ENCODE measurements around the gene ALDH3B2. TPM values are rescaled to one million over a fixed set of nuclear protein-coding genes. Genes with fewer than 3 reads are reported as not detected.

Gene ALDH3B2
- total RNA-seq, 3 donors from 2014 or later = 0.32 to 62.3 (median 44.1) TPM

DNA sequence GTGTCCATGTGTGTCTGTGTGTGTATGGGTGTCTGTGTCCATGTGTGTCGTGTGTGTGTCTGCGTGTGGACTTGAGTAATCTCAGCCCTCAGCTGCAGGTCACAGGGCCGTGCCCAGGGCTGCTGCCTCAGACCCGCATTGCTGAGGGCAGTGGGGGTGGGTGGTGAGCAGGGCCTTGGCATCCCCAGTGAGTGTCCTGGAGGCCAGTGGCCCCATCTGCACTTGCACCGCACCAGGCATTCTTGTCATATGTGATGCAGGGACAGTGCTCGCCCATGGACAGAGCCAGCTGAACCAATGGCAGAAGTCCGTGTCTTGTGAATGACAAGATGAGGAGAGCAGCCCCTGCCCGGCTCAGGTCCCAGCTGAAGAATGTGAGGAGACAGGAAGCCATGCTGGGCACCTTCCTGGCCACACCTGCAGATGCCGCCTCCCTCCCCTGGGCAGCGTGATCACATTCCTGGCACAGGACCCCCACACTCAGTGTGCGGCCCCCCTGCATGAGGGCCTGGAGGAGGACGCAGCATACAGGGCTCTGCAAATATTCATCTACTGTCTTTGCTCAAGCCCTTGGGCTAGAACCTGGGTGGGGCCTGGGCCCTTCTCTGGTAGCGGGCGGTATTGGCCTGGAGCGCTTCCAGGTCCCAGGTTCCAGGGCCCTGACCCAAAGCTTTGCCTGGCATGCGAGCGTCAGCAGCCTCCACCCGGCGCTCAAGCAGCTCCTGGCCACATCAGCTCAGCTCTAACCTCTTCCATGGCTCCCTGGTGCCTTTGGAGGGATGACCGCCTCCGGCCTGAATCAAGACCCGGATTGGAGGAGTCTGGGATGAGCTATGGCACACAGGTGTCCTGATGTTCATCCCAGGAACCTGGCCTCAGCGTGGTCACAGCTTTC, 3.9 kb downstream of the ALDH3B2 start:
- Histone ChIP-seq H3K4me1 (peaks cover 0 to 4% of the 10 kb centered on the region in 2 donors), H3K4me3 (no peak overlapping the region), H3K9me3 (no peaks in the 10 kb centered on the region), H3K36me3 (no peaks in the 10 kb centered on the region), H3K27ac (no peak overlapping the region), H3K27me3 (peaks cover 0 to 5% of the 10 kb centered on the region in 2 donors)
- intact Hi-C loops (cut with DNase I; ENCODE audit: low total_unique reads) = no loop called here
- no peak for DNase-seq (ENCODE audit: low spot score in 2 of 2)
- TF ChIP-seq CTCF (IDR thresholded peaks at IDR 0.05) (no peak), POLR2AphosphoS5 (IDR thresholded peaks at IDR 0.05) (no peak), POLR2A (IDR thresholded peaks at IDR 0.05) (no peak)

GRCh38 chr11:67668192-67668551, 6.3 kb downstream of the ALDH3B2 start:
- Histone ChIP-seq H3K4me3 (no peak overlapping the region), H3K27ac (no peak overlapping the region), H3K27me3 (no peaks in the 10 kb centered on the region), H3K9me3 (no peaks in the 10 kb centered on the region), H3K4me1 (no peaks in the 10 kb centered on the region), H3K36me3 (no peaks in the 10 kb centered on the region)
- no peak for DNase-seq (ENCODE audit: low spot score in 2 of 2)
- intact Hi-C loops (cut with DNase I; ENCODE audit: low total_unique reads) = no loop called here
- TF ChIP-seq POLR2A (IDR thresholded peaks at IDR 0.05) (no peak), CTCF (IDR thresholded peaks at IDR 0.05) (no peak), POLR2AphosphoS5 (IDR thresholded peaks at IDR 0.05) (no peak)

DNA sequence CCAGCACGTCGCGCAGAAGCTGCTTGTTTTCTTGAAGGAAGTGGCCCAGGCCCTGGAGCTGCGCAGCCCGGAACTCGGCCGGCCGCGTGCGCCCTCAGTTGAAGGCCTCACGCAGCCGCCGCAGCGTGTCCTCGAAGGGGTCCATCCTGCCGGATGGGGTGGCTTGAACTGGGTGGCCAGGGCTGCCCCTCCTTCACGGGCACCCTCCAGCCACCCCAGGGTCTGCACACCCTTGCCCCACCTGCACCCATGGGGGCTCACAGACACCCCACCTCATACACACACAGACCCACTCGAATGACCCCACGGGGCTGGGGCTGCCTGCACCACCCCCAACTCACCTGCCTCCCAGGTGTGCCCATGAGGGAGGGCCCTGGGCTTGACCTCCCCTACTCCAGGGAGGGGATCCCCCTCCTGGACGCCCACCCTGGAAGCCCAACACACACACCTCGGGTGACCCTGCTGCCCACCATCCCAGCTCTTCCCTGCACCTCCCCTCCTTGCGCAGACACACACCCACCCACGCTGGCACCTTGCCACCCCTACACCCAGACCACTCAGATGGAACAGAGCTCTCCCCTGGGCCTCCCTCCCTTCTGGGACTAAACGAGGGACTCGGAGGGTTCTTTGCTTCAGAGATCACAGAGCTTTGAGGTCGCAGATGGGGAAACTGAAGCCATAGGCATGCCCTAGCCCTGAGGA, 6.8 kb downstream of the ALDH3B2 start:
- Histone ChIP-seq H3K36me3 (no peaks in the 10 kb centered on the region), H3K4me3 (no peak overlapping the region), H3K27me3 (no peaks in the 10 kb centered on the region), H3K9me3 (no peaks in the 10 kb centered on the region), H3K4me1 (no peaks in the 10 kb centered on the region), H3K27ac (no peak overlapping the region)
- intact Hi-C loops (cut with DNase I; ENCODE audit: low total_unique reads) = no loop called here
- no peak for DNase-seq (ENCODE audit: low spot score in 2 of 2)
- TF ChIP-seq POLR2AphosphoS5 (IDR thresholded peaks at IDR 0.05) = no peak
- TF ChIP-seq POLR2A (IDR thresholded peaks at IDR 0.05) = no peak
- no peak for TF ChIP-seq CTCF (IDR thresholded peaks at IDR 0.05)

GRCh38 chr11:67666676-67667489, 7.5 kb downstream of the ALDH3B2 start:
- no peak for TF ChIP-seq POLR2A (IDR thresholded peaks at IDR 0.05)
- no peak for TF ChIP-seq CTCF (IDR thresholded peaks at IDR 0.05)
- no peak for TF ChIP-seq POLR2AphosphoS5 (IDR thresholded peaks at IDR 0.05)
- Histone ChIP-seq H3K27me3 (no peaks in the 10 kb centered on the region), H3K36me3 (no peaks in the 10 kb centered on the region), H3K9me3 (no peaks in the 10 kb centered on the region), H3K4me3 (no peak overlapping the region), H3K4me1 (no peaks in the 10 kb centered on the region), H3K27ac (no peak overlapping the region)
- peak in 1 of 2 donors; percentile 5 for DNase-seq (ENCODE audit: low spot score in 2 of 2)
- intact Hi-C loops (cut with DNase I; ENCODE audit: low total_unique reads) = no loop called here

All from breast epithelium (tissue), 4 donors.